Bronchial epithelial cell (primary cell): ENCODE results near the gene MMEL1. TPM values are rescaled to one million over a fixed set of nuclear protein-coding genes. Genes with fewer than 3 reads are reported as not detected.
A peak's percentile ranks its signal among the peaks of the same experiment; 100 is the strongest.

Experiments
- DNase-seq: peaks from one replicate; pipeline ENCODE4 v3.0.0-alpha.2; 2010; ENCODE audit warnings: low read depth
- FAIRE-seq: peaks from 2 replicates; lab custom pipeline; 2011; peaks lifted over from hg19 to GRCh38; lab: Jason Lieb, UNC
- H3K27me3 ChIP-seq: 2 replicates; pipeline ENCODE4 v1.5.1; 2011; ENCODE audit warnings: low read length; ENCODE audit not compliant: control insufficient read depth, insufficient read depth
- H3K36me3 ChIP-seq: 2 replicates; pipeline ENCODE4 v1.5.1; 2011; ENCODE audit warnings: low read length; ENCODE audit not compliant: control insufficient read depth, insufficient read depth
- H3K4me3 ChIP-seq: 2 replicates; pipeline ENCODE4 v1.5.1; 2011; ENCODE audit warnings: mild to moderate bottlenecking, low read depth, low read length, control low read depth
- CTCF ChIP-seq: IDR thresholded peaks from 2 replicates; pipeline ENCODE4 v1.5.1; 2011; ENCODE audit warnings: mild to moderate bottlenecking, moderate library complexity, low read length, control low read depth, inconsistent platforms; ENCODE audit not compliant: insufficient read depth, severe bottlenecking
- total RNA-seq: library from RNA; depleted of rRNA; stranded (reverse); fragments of >200 nt; gene quantifications from 2 replicates; pipeline ENCODE4 v1.2.1, GENCODE V29; 2014

The MMEL1 gene
- total RNA-seq, 1 donor from 2014 or later = not detected

GRCh38 chr1:2587071-2587859 is 45.6 kb downstream of the MMEL1 start:
- DNase-seq (no peak), FAIRE-seq (no peak)
- H3K27me3 ChIP-seq = no peaks in the 10 kb centered on the region
- H3K36me3 ChIP-seq = peaks cover 4% of the 10 kb centered on the region
- H3K4me3 ChIP-seq = peak overlapping the region; percentile 52
- TF ChIP-seq CTCF = no peak

GRCh38 chr1:2586154-2587070 is 46.4 kb downstream of the MMEL1 start, which contains the start of gene PRXL2B:
Gene PRXL2B (plus strand): TSS chr1:2586777. CDS start chr1:2586886, 109 bp downstream.
- Histone ChIP-seq H3K4me3 (peak within 1 kb of the TSS; percentile 52), H3K27me3 (no peaks in the 10 kb centered on the region), H3K36me3 (peaks cover 4% of the 10 kb centered on the region)
- FAIRE-seq = no peak
- peak; percentile 94 for DNase-seq
- TF ChIP-seq CTCF = no peak

GRCh38 chr1:2585318-2586092 is 47.3 kb downstream of the MMEL1 start:
- FAIRE-seq (no peak), DNase-seq (peak; percentile 13)
- Histone ChIP-seq H3K36me3 (peaks cover 4% of the 10 kb centered on the region), H3K27me3 (no peaks in the 10 kb centered on the region), H3K4me3 (peak overlapping the region; percentile 52)
- TF ChIP-seq CTCF = no peak

GRCh38 chr1:2584686-2585317 is 48.0 kb downstream of the MMEL1 start:
- no peak for FAIRE-seq
- H3K4me3 ChIP-seq = no peak overlapping the region
- H3K27me3 ChIP-seq = no peaks in the 10 kb centered on the region
- no peak for TF ChIP-seq CTCF
- no peak for DNase-seq
- peaks cover 4% of the 10 kb centered on the region for H3K36me3 ChIP-seq

GRCh38 chr1:2583871-2584351 is 48.9 kb downstream of the MMEL1 start:
- no peaks in the 10 kb centered on the region for H3K27me3 ChIP-seq
- TF ChIP-seq CTCF = peak; percentile 2
- peak overlapping the region; percentile 27 for H3K4me3 ChIP-seq
- DNase-seq = peak; percentile 23
- no peaks in the 10 kb centered on the region for H3K36me3 ChIP-seq
- no peak for FAIRE-seq
